ENCODE measurements around the gene MAP2K6.

DNA sequence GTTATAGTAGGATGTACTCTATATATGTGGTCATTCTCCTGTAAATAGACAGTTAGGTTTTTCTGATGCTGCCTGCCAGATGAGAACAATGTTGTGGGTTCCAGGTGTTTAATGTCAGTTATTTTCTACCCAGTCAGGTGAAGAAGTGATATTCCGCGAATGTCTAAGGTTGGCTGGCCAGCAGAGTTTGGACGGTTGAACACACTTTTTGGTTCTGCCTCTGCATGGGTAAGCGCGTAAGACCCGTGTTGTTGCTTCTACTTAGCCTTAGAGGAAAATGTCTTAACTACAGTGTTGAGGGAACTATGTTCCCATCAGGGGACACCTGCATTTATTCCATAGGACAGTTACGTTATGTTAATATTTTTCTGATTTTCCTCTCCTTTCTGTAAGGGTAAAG lies 162.6 kb downstream of the MAP2K6 start:
- TF ChIP-seq POLR2A (IDR thresholded peaks at IDR 0.05; ENCODE audit: low read depth, low read length) = no peak
- TF ChIP-seq, protein P1, sequence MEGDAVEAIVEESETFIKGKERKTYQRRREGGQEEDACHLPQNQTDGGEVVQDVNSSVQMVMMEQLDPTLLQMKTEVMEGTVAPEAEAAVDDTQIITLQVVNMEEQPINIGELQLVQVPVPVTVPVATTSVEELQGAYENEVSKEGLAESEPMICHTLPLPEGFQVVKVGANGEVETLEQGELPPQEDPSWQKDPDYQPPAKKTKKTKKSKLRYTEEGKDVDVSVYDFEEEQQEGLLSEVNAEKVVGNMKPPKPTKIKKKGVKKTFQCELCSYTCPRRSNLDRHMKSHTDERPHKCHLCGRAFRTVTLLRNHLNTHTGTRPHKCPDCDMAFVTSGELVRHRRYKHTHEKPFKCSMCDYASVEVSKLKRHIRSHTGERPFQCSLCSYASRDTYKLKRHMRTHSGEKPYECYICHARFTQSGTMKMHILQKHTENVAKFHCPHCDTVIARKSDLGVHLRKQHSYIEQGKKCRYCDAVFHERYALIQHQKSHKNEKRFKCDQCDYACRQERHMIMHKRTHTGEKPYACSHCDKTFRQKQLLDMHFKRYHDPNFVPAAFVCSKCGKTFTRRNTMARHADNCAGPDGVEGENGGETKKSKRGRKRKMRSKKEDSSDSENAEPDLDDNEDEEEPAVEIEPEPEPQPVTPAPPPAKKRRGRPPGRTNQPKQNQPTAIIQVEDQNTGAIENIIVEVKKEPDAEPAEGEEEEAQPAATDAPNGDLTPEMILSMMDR (IDR thresholded peaks at IDR 0.05; ENCODE audit: extremely low read depth in 1 of 2, insufficient read depth in 1 of 2, low read depth in 1 of 2, low read length in 2 of 2) = no peak
- TF ChIP-seq POLR2AphosphoS5 (IDR thresholded peaks at IDR 0.05; ENCODE audit: insufficient read depth, low read depth, low read length) = no peak
- TF ChIP-seq MAX (IDR thresholded peaks at IDR 0.05; ENCODE audit: insufficient read depth, insufficient read length) = no peak
- no peak for TF ChIP-seq EZH2 (IDR thresholded peaks at IDR 0.05; ENCODE audit: borderline replicate concordance, low read depth, low read length, severe bottlenecking)
- no peak for TF ChIP-seq MYC (IDR thresholded peaks at IDR 0.05; ENCODE audit: low read depth, low read length)
- TF ChIP-seq JUN (IDR thresholded peaks at IDR 0.05; ENCODE audit: borderline replicate concordance, insufficient read depth, insufficient read length, low read depth) = no peak
- TF ChIP-seq GATA2 (IDR thresholded peaks at IDR 0.05; ENCODE audit: insufficient read depth, insufficient read length, low read depth, low read length) = no peak
- no peak for TF ChIP-seq FOS (IDR thresholded peaks at IDR 0.05; ENCODE audit: borderline replicate concordance, insufficient read depth, low read length)

Measured in endothelial cell of umbilical vein (primary cell).